G401.6 (cell line): ENCODE measurements around the gene CTH.
A peak's percentile ranks its signal among the peaks of the same experiment; 100 is the strongest.
"Not testable (repeated sequence)": the region's sequence is repeated elsewhere in the genome, so short reads cannot be mapped to it uniquely, and the experiment has no call there.

Experiments used
- FAIRE-seq: peaks from 2 replicates; lab custom pipeline; 2012; peaks lifted over from hg19 to GRCh38; lab: Jason Lieb, UNC

The CTH gene

GRCh38 chr1:70410604-70411359, at the start of gene CTH:
Gene CTH (plus strand): TSS chr1:70411268. CDS start chr1:70411416, 148 bp downstream.
- peak; percentile 97 for FAIRE-seq

- no peak for FAIRE-seq
Observed at GRCh38 chr1:70361727-70362398, 49.2 kb upstream of the CTH start.

- FAIRE-seq: no peak
Observed at GRCh38 chr1:70364439-70364838, 46.6 kb upstream of the CTH start.

GRCh38 chr1:70366425-70366952, 44.6 kb upstream of the CTH start:
- not testable (repeated sequence) for FAIRE-seq

- not testable (repeated sequence) for FAIRE-seq
Observed at GRCh38 chr1:70366997-70367396, 44.1 kb upstream of the CTH start.

GRCh38 chr1:70367397-70367796, 43.7 kb upstream of the CTH start:
- not testable (repeated sequence) for FAIRE-seq

- not testable (repeated sequence) for FAIRE-seq
Observed at GRCh38 chr1:70371586-70371985, 39.5 kb upstream of the CTH start.

- FAIRE-seq: no peak
Observed at GRCh38 chr1:70372426-70372825, 38.6 kb upstream of the CTH start.

GRCh38 chr1:70373580-70373979, 37.5 kb upstream of the CTH start:
- not testable (repeated sequence) for FAIRE-seq

- FAIRE-seq: no peak
Observed at GRCh38 chr1:70376196-70376595, 34.9 kb upstream of the CTH start.

- no peak for FAIRE-seq
Observed at GRCh38 chr1:70382682-70383081, 28.4 kb upstream of the CTH start.

- FAIRE-seq: no peak
Observed at GRCh38 chr1:70383483-70383882, 27.6 kb upstream of the CTH start.

GRCh38 chr1:70384542-70384941, 26.5 kb upstream of the CTH start:
- FAIRE-seq: no peak

GRCh38 chr1:70385477-70385876, 25.6 kb upstream of the CTH start:
- FAIRE-seq: no peak

- no peak for FAIRE-seq
Observed at GRCh38 chr1:70386121-70386520, 24.9 kb upstream of the CTH start.

- FAIRE-seq: no peak
Observed at GRCh38 chr1:70387507-70387906, 23.6 kb upstream of the CTH start.

GRCh38 chr1:70392626-70393025, 18.4 kb upstream of the CTH start:
- FAIRE-seq: no peak

GRCh38 chr1:70396607-70397006, 14.5 kb upstream of the CTH start:
- FAIRE-seq: no peak

- no peak for FAIRE-seq
Observed at GRCh38 chr1:70397013-70397412, 14.1 kb upstream of the CTH start.

- no peak for FAIRE-seq
Observed at GRCh38 chr1:70400335-70400734, 10.7 kb upstream of the CTH start.

GRCh38 chr1:70401974-70402373, 9.1 kb upstream of the CTH start:
- no peak for FAIRE-seq

GRCh38 chr1:70403759-70404158, 7.3 kb upstream of the CTH start:
- no peak for FAIRE-seq

- no peak for FAIRE-seq
Observed at GRCh38 chr1:70405780-70406416, 5.2 kb upstream of the CTH start.
